ENCODE data around the gene ZNF664. TPM values are rescaled to one million over a fixed set of nuclear protein-coding genes. Genes with fewer than 3 reads are reported as not detected.
A peak's percentile ranks its signal among the peaks of the same experiment; 100 is the strongest.

The ZNF664 gene
- total RNA-seq, 2 experiments from 2014 or later: 41.3 to 46.6 TPM

GRCh38 chr12:123936956-123937706, 35.9 kb upstream of the ZNF664 start:
- H3K9me3 Mint-ChIP-seq: no peaks in the 10 kb centered on the region
- no peaks in the 10 kb centered on the region for H3K27me3 Mint-ChIP-seq
- POLR2A ChIA-PET: no interaction called here
- peaks cover 19% of the 10 kb centered on the region for H3K36me3 Mint-ChIP-seq (ENCODE audit: low read depth)
- H3K4me3 Mint-ChIP-seq: peak overlapping the region; percentile 60
- peaks cover 36% of the 10 kb centered on the region for H3K4me1 Mint-ChIP-seq
- no peak for DNase-seq
- peak overlapping the region; percentile 86 for H3K27ac Mint-ChIP-seq
- CTCF ChIA-PET: interaction anchor here (0.5 to 1.0 kb wide), 4 partner anchors 19 to 480 kb away, joined by 3 read pairs; no protein-coding TSS in a partner anchor

GRCh38 chr12:123937707-123938591, 35.1 kb upstream of the ZNF664 start:
- peak; percentile 63 for DNase-seq
- H3K4me3 Mint-ChIP-seq: peak overlapping the region; percentile 60
- ChIA-PET POLR2A (no interaction called here), CTCF (interaction anchor here (0.5 to 1.8 kb wide), 5 partner anchors 19 to 479 kb away, joined by 3 to 4 read pairs (median 3); no protein-coding TSS in a partner anchor)
- no peaks in the 10 kb centered on the region for H3K9me3 Mint-ChIP-seq
- peak overlapping the region; percentile 86 for H3K27ac Mint-ChIP-seq
- H3K36me3 Mint-ChIP-seq (ENCODE audit: low read depth): peaks cover 25% of the 10 kb centered on the region
- no peaks in the 10 kb centered on the region for H3K27me3 Mint-ChIP-seq
- peaks cover 30% of the 10 kb centered on the region for H3K4me1 Mint-ChIP-seq

- Mint-ChIP-seq H3K27me3 (no peaks in the 10 kb centered on the region), H3K36me3 (ENCODE audit: low read depth) (peaks cover 26% of the 10 kb centered on the region), H3K4me3 (peak overlapping the region; percentile 60), H3K4me1 (peaks cover 27% of the 10 kb centered on the region), H3K9me3 (no peaks in the 10 kb centered on the region), H3K27ac (peak overlapping the region; percentile 86)
- ChIA-PET POLR2A (no interaction called here), CTCF (interaction anchor here (0.7 to 1.8 kb wide), 2 partner anchors 11 to 21 kb away, joined by 3 to 4 read pairs; no protein-coding TSS in a partner anchor)
- DNase-seq: no peak
Observed at GRCh38 chr12:123938679-123939480, 34.1 kb upstream of the ZNF664 start.

- Mint-ChIP-seq H3K4me3 (no peak overlapping the region), H3K4me1 (peaks cover 29% of the 10 kb centered on the region), H3K36me3 (ENCODE audit: low read depth) (peaks cover 26% of the 10 kb centered on the region), H3K27ac (no peak overlapping the region), H3K27me3 (no peaks in the 10 kb centered on the region), H3K9me3 (no peaks in the 10 kb centered on the region)
- ChIA-PET POLR2A (no interaction called here), CTCF (interaction anchor here (1.8 kb wide), 1 partner anchor 20 kb away, joined by 4 read pairs; no protein-coding TSS in a partner anchor)
- DNase-seq: no peak
Observed at GRCh38 chr12:123939716-123940626, 33.0 kb upstream of the ZNF664 start.

- POLR2A ChIA-PET: no interaction called here
- no peaks in the 10 kb centered on the region for H3K9me3 Mint-ChIP-seq
- peaks cover 26% of the 10 kb centered on the region for H3K36me3 Mint-ChIP-seq (ENCODE audit: low read depth)
- no peak overlapping the region for H3K4me3 Mint-ChIP-seq
- no peak for DNase-seq
- no peak overlapping the region for H3K27ac Mint-ChIP-seq
- H3K4me1 Mint-ChIP-seq: peaks cover 29% of the 10 kb centered on the region
- CTCF ChIA-PET: interaction anchor here (1.5 kb wide), 1 partner anchor 8 kb away, joined by 7 read pairs; no protein-coding TSS in a partner anchor
- H3K27me3 Mint-ChIP-seq: no peaks in the 10 kb centered on the region
Observed at GRCh38 chr12:123940627-123940966, 32.4 kb upstream of the ZNF664 start.

DNA sequence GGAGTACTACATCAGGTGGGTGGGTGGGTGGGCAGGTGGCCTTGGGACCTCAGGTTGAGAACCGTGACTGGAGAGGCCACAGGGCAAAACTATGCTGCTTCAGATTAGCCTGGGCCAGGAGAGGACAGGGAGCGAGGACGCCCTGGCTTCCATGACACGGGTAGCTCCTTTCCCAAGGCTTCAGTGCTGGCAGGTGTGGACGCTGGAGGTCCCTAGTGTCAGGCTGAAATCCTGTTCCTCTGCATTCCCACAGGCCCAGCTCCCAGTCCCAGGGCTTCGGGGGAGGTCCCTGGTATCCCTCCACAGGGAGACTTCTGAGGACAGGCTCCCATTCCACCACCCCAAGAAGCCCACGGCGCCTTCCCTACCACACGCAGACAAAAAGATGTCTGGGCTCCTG, 32.0 kb upstream of the ZNF664 start:
- H3K27me3 Mint-ChIP-seq: no peaks in the 10 kb centered on the region
- H3K4me3 Mint-ChIP-seq: no peak overlapping the region
- H3K36me3 Mint-ChIP-seq (ENCODE audit: low read depth): peaks cover 26% of the 10 kb centered on the region
- no peak for DNase-seq
- POLR2A ChIA-PET: no interaction called here
- no peak overlapping the region for H3K27ac Mint-ChIP-seq
- H3K9me3 Mint-ChIP-seq: no peaks in the 10 kb centered on the region
- H3K4me1 Mint-ChIP-seq: peaks cover 29% of the 10 kb centered on the region
- CTCF ChIA-PET: interaction anchor here (1.5 kb wide), 1 partner anchor 8 kb away, joined by 7 read pairs; no protein-coding TSS in a partner anchor

- H3K36me3 Mint-ChIP-seq (ENCODE audit: low read depth): peaks cover 21% of the 10 kb centered on the region
- no peaks in the 10 kb centered on the region for H3K27me3 Mint-ChIP-seq
- peaks cover 23% of the 10 kb centered on the region for H3K4me1 Mint-ChIP-seq
- H3K4me3 Mint-ChIP-seq: no peak overlapping the region
- no peaks in the 10 kb centered on the region for H3K9me3 Mint-ChIP-seq
- ChIA-PET CTCF (interaction anchor here (1.5 kb wide), 1 partner anchor 9 kb away, joined by 7 read pairs; no protein-coding TSS in a partner anchor), POLR2A (no interaction called here)
- H3K27ac Mint-ChIP-seq: no peak overlapping the region
- DNase-seq: no peak
Observed at GRCh38 chr12:123941624-123942237, 31.3 kb upstream of the ZNF664 start.

DNA sequence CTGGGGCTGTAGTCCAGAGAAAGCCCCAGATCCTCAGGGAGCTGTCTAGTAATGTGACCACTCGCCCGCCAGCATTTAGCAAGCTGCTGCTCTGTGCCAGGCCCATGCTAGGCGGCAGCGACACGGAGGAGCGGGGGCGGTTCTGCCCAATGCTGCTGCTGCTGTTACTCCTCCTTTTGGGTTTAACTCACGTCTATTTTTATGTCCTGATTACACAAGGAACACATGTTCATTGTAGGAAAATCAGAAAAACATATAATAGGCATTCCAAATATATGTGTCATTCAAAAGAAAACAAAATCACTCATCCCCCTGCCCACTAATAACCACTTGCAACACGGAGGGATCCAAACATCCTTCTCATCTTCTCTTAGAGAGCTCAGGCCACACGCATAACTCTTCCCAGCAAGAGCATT, 30.8 kb upstream of the ZNF664 start:
- Mint-ChIP-seq H3K36me3 (ENCODE audit: low read depth) (peaks cover 20% of the 10 kb centered on the region), H3K9me3 (no peaks in the 10 kb centered on the region), H3K27ac (no peak overlapping the region), H3K4me3 (no peak overlapping the region), H3K4me1 (peaks cover 22% of the 10 kb centered on the region), H3K27me3 (no peaks in the 10 kb centered on the region)
- CTCF ChIA-PET: interaction anchor here (1.5 kb wide), 1 partner anchor 9 kb away, joined by 7 read pairs; no protein-coding TSS in a partner anchor
- POLR2A ChIA-PET: no interaction called here
- no peak for DNase-seq

DNA sequence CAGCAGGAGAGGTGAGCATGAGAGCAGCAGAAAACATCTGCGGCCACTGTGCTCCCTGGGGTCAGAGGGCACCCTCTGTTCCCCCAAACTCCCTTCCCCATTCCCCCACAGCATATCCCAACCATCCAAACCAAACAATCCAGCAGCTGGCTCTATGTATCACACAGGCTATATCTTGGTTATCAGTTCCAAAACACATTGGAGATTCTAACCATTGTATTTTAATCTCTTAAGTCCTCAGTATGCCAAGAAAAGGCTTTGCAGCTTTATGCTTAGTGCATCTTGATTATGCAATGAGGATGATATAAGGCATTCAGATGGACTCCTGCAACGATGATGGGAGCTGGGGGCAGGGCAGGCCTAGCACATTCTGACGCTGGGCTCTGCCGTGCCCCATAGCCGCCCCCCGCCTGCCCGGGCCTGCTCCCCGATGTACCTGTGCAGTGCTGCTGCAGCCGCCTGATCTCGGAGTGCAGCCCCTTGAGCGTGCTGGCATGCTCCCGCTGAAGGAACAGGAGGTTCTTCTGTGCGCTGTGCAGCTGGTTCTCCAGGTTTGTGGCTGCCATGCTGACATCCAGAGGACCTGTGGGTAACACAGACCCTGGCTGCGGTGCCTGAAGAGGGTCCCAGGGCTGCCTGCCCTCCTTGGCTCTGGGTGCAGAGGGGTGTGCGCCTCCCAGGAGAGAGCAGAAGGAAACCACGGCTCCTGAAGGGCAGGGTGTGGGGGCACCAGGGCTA, 29.9 kb upstream of the ZNF664 start:
- Mint-ChIP-seq H3K4me3 (no peak overlapping the region), H3K36me3 (ENCODE audit: low read depth) (peaks cover 15% of the 10 kb centered on the region), H3K27me3 (no peaks in the 10 kb centered on the region), H3K27ac (no peak overlapping the region), H3K9me3 (no peaks in the 10 kb centered on the region), H3K4me1 (peaks cover 14% of the 10 kb centered on the region)
- ChIA-PET POLR2A (no interaction called here), CTCF (no interaction called here)
- DNase-seq: no peak

DNA sequence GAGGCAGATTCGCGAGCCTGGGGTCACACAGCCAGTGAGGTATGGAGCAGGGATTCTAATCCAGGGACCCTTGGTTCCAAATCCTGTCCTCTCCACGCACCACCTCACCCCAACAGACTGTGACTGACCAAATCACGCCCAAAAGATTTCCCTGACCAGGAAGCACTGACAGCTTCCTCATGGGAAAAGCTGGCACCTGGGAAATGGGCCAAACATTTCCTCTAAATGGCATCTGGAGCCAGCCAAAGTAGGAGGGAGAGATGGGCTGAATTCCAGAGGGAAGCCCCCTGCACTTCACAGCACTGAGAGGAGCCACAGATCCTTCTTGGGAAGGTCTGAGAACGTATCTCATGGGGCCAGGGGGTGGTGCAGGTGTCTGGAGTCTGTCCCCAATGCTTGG, 29.2 kb upstream of the ZNF664 start:
- H3K27me3 Mint-ChIP-seq: no peaks in the 10 kb centered on the region
- CTCF ChIA-PET: no interaction called here
- no peak for DNase-seq
- POLR2A ChIA-PET: no interaction called here
- peaks cover 7% of the 10 kb centered on the region for H3K4me1 Mint-ChIP-seq
- H3K36me3 Mint-ChIP-seq (ENCODE audit: low read depth): peaks cover 15% of the 10 kb centered on the region
- H3K9me3 Mint-ChIP-seq: no peaks in the 10 kb centered on the region
- H3K4me3 Mint-ChIP-seq: no peak overlapping the region
- H3K27ac Mint-ChIP-seq: no peak overlapping the region

- H3K27me3 Mint-ChIP-seq: no peaks in the 10 kb centered on the region
- POLR2A ChIA-PET: no interaction called here
- no peak for DNase-seq
- peaks cover 2% of the 10 kb centered on the region for H3K4me1 Mint-ChIP-seq
- H3K27ac Mint-ChIP-seq: no peak overlapping the region
- CTCF ChIA-PET: interaction anchor here (1.3 kb wide), 1 partner anchor 21 kb away, joined by 3 read pairs; no protein-coding TSS in a partner anchor
- H3K36me3 Mint-ChIP-seq (ENCODE audit: low read depth): peaks cover 15% of the 10 kb centered on the region
- no peak overlapping the region for H3K4me3 Mint-ChIP-seq
- H3K9me3 Mint-ChIP-seq: no peaks in the 10 kb centered on the region
Observed at GRCh38 chr12:123944696-123945095, 28.3 kb upstream of the ZNF664 start.

All from activated CD4-positive, alpha-beta T cell treated with anti-CD3 and anti-CD28 coated beads, Interleukin-2, amount 10 ng/mL, durations not matched to agents 7 days and 5 days (primary cell).